ENCODE results near the gene CALM3.

DNA sequence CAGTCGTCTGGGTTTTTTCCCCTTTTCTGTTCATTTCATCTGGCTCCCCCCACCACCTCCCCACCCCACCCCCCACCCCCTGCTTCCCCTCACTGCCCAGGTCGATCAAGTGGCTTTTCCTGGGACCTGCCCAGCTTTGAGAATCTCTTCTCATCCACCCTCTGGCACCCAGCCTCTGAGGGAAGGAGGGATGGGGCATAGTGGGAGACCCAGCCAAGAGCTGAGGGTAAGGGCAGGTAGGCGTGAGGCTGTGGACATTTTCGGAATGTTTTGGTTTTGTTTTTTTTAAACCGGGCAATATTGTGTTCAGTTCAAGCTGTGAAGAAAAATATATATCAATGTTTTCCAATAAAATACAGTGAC is 9.3 kb downstream of the CALM3 start:
- TF ChIP-seq TAF1 (IDR thresholded peaks at IDR 0.05; ENCODE audit: borderline replicate concordance, insufficient read depth, low read length) (no peak), SIN3A (IDR thresholded peaks at IDR 0.05; ENCODE audit: borderline replicate concordance, insufficient read depth, low read length) (no peak), POLR2AphosphoS5 (IDR thresholded peaks at IDR 0.05; ENCODE audit: low read depth, low read length) (no peak), FOXP2 (optimal IDR thresholded peaks at IDR 0.05; ENCODE audit: borderline replicate concordance, extremely low read depth, extremely low read length, insufficient read depth) (no peak)
- TF ChIP-seq, protein P1, sequence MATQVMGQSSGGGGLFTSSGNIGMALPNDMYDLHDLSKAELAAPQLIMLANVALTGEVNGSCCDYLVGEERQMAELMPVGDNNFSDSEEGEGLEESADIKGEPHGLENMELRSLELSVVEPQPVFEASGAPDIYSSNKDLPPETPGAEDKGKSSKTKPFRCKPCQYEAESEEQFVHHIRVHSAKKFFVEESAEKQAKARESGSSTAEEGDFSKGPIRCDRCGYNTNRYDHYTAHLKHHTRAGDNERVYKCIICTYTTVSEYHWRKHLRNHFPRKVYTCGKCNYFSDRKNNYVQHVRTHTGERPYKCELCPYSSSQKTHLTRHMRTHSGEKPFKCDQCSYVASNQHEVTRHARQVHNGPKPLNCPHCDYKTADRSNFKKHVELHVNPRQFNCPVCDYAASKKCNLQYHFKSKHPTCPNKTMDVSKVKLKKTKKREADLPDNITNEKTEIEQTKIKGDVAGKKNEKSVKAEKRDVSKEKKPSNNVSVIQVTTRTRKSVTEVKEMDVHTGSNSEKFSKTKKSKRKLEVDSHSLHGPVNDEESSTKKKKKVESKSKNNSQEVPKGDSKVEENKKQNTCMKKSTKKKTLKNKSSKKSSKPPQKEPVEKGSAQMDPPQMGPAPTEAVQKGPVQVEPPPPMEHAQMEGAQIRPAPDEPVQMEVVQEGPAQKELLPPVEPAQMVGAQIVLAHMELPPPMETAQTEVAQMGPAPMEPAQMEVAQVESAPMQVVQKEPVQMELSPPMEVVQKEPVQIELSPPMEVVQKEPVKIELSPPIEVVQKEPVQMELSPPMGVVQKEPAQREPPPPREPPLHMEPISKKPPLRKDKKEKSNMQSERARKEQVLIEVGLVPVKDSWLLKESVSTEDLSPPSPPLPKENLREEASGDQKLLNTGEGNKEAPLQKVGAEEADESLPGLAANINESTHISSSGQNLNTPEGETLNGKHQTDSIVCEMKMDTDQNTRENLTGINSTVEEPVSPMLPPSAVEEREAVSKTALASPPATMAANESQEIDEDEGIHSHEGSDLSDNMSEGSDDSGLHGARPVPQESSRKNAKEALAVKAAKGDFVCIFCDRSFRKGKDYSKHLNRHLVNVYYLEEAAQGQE (IDR thresholded peaks at IDR 0.05; ENCODE audit: insufficient read depth in 1 of 2, low read depth in 2 of 2, low read length in 2 of 2) = no peak

Data from PFSK-1 (cell line).